Tibial artery (tissue), 4 donors: Measurements from ENCODE around the gene RIMBP2.

Experiments
- DNase-seq, 2 donors: peaks; one replicate each; pipeline ENCODE4 v3.0.0-alpha.2; 2019
- H3K27ac ChIP-seq, 2 donors: fragments of 200-600 bp; sonication (generic) in 1 of 2; 1 replicate in 1 of 2; 2 replicates in 1 of 2; pipeline ENCODE4 v1.5.1; 2018 to 2019; ENCODE audit warnings: mild to moderate bottlenecking in 1 of 2
- H3K27me3 ChIP-seq, 2 donors: fragments of 200-600 bp; sonication (generic) in 1 of 2; one replicate each; pipeline versions ENCODE4 v1.5.1 to v1.6.0; 2016 to 2019
- H3K36me3 ChIP-seq, 3 donors: fragments of 200-600 bp; sonication (generic) in 2 of 3; one replicate each; pipeline ENCODE4 v1.5.1; 2016 to 2019; ENCODE audit warnings: mild to moderate bottlenecking in 2 of 3
- H3K4me1 ChIP-seq, 4 donors: fragments of 200-600 bp; sonication (generic) in 2 of 4; 1 replicate in 3 of 4; 2 replicates in 1 of 4; pipeline ENCODE4 v1.5.1; 2016 to 2019
- H3K4me3 ChIP-seq, 2 donors: fragments of 200-600 bp; sonication (generic) in 1 of 2; 1 replicate in 1 of 2; 2 replicates in 1 of 2; pipeline ENCODE4 v1.5.1; 2018 to 2019; ENCODE audit warnings: mild to moderate bottlenecking in 2 of 2
- H3K9me3 ChIP-seq, 3 donors: fragments of 200-600 bp; sonication (generic) in 1 of 3; one replicate each; pipeline ENCODE4 v1.5.1; 2016 to 2019
- CTCF ChIP-seq, 2 experiments: fragments of 200-600 bp in 1 of 2; fragments of 450-650 bp in 1 of 2; IDR thresholded peaks; one replicate each; pipeline ENCODE4 v1.5.1; 2017 to 2019; ENCODE audit warnings: antibody characterized with exemption in 2 of 2, mild to moderate bottlenecking in 1 of 2, moderate library complexity in 1 of 2
- intact Hi-C: fragments of 100-400 bp; cut with DNase I; formaldehyde crosslinking; loops from one replicate; pipeline ENCODE4 v1.15.0; 2023; ENCODE audit warnings: low total_unique reads

RIMBP2 gene

DNA sequence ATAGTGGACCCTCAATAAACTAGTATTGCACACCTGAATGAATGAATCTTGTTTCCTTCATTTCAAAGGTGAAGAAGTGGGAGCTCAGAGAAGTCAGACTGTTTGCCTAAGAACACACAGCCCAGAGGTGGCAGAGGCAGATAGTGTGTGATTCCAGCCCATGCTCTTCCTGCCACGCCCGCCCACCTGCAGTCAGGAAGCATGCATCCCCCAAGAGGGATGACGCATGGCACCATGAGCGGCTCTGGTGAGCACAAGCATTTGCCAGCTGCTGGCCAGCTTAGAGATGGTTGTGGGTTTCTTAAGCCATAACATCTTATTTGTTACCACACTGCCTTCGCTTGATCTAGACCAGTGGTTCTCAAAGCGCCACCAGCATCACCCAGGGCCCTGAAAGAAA lies 133.8 kb downstream of the RIMBP2 start:
- Histone ChIP-seq H3K4me3 (no peak overlapping the region), H3K27me3 (no peaks in the 10 kb centered on the region), H3K9me3 (no peaks in the 10 kb centered on the region), H3K27ac (no peak overlapping the region), H3K36me3 (no peaks in the 10 kb centered on the region), H3K4me1 (no peaks in the 10 kb centered on the region)
- DNase-seq: no peak
- TF ChIP-seq CTCF (IDR thresholded peaks at IDR 0.05): no peak
- intact Hi-C loops: no loop called here

GRCh38 chr12:130581782-130582181 lies 134.3 kb downstream of the RIMBP2 start:
- intact Hi-C loops: no loop called here
- Histone ChIP-seq H3K27me3 (no peaks in the 10 kb centered on the region), H3K4me1 (no peaks in the 10 kb centered on the region), H3K36me3 (no peaks in the 10 kb centered on the region), H3K4me3 (no peak overlapping the region), H3K9me3 (no peaks in the 10 kb centered on the region), H3K27ac (no peak overlapping the region)
- DNase-seq: no peak
- no peak for TF ChIP-seq CTCF (IDR thresholded peaks at IDR 0.05)

DNA sequence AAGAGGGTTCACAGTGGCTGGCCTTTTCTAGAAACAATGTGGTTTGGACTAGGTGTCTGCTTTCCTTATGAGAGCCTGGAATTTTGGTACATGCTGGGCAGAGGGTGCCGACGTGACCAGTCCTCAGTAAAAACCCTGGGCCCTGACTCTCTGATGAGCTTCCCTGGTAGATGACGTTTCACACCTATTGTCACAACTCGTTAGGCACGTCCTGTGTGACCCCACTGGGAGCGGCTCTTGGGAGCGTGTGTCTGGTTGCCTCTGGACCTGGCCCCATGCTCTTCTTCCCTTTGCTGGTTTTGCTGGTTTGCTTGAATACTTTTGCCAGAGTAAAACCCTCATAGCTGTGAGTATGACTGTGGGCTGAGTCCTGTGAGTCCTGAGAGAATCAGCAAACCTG lies 136.9 kb downstream of the RIMBP2 start:
- intact Hi-C loops: no loop called here
- no peak for DNase-seq
- H3K36me3 ChIP-seq: no peaks in the 10 kb centered on the region
- no peak overlapping the region for H3K4me3 ChIP-seq
- H3K27me3 ChIP-seq: no peaks in the 10 kb centered on the region
- peaks cover 0 to 9% (median 0%) of the 10 kb centered on the region in 3 donors for H3K9me3 ChIP-seq
- no peaks in the 10 kb centered on the region for H3K4me1 ChIP-seq
- TF ChIP-seq CTCF (IDR thresholded peaks at IDR 0.05): no peak
- H3K27ac ChIP-seq: no peak overlapping the region

GRCh38 chr12:130577351-130577750 lies 138.7 kb downstream of the RIMBP2 start:
- intact Hi-C loops: no loop called here
- H3K36me3 ChIP-seq: no peaks in the 10 kb centered on the region
- no peak overlapping the region for H3K27ac ChIP-seq
- no peak for DNase-seq
- peaks cover 0 to 9% (median 0%) of the 10 kb centered on the region in 3 donors for H3K9me3 ChIP-seq
- no peak for TF ChIP-seq CTCF (IDR thresholded peaks at IDR 0.05)
- H3K4me3 ChIP-seq: no peak overlapping the region
- no peaks in the 10 kb centered on the region for H3K4me1 ChIP-seq
- no peaks in the 10 kb centered on the region for H3K27me3 ChIP-seq

GRCh38 chr12:130576371-130576816 lies 139.7 kb downstream of the RIMBP2 start:
- no peak overlapping the region for H3K27ac ChIP-seq
- no peaks in the 10 kb centered on the region for H3K36me3 ChIP-seq
- H3K9me3 ChIP-seq: peaks cover 0 to 12% (median 0%) of the 10 kb centered on the region in 3 donors
- H3K4me1 ChIP-seq: no peaks in the 10 kb centered on the region
- intact Hi-C loops: no loop called here
- no peak for TF ChIP-seq CTCF (IDR thresholded peaks at IDR 0.05)
- no peak overlapping the region for H3K4me3 ChIP-seq
- DNase-seq: no peak
- H3K27me3 ChIP-seq: no peaks in the 10 kb centered on the region

GRCh38 chr12:130574402-130574801 lies 141.7 kb downstream of the RIMBP2 start:
- H3K27ac ChIP-seq: no peak overlapping the region
- H3K4me1 ChIP-seq: no peaks in the 10 kb centered on the region
- intact Hi-C loops: no loop called here
- no peaks in the 10 kb centered on the region for H3K27me3 ChIP-seq
- TF ChIP-seq CTCF (IDR thresholded peaks at IDR 0.05): no peak
- H3K4me3 ChIP-seq: no peak overlapping the region
- DNase-seq: no peak
- peaks cover 0 to 12% (median 0%) of the 10 kb centered on the region in 3 donors for H3K9me3 ChIP-seq
- no peaks in the 10 kb centered on the region for H3K36me3 ChIP-seq
